Transverse colon (tissue), 4 donors: ENCODE results near the gene DYNC2H1. TPM values are rescaled to one million over a fixed set of nuclear protein-coding genes. Genes with fewer than 3 reads are reported as not detected.

Source experiments
- DNase-seq: peaks from one replicate; pipeline ENCODE4 v3.0.0-alpha.2; 2019
- H3K27ac ChIP-seq, 4 donors: fragments of 200-600 bp; sonication (generic); 2 replicates each; pipeline ENCODE4 v1.5.1; 2016 to 2018; ENCODE audit warnings: inconsistent platforms in 4 of 4
- H3K27me3 ChIP-seq: fragments of 200-600 bp; sonication (generic); 2 replicates; pipeline ENCODE4 v1.5.1; 2017; ENCODE audit warnings: inconsistent platforms
- H3K36me3 ChIP-seq, 4 donors: fragments of 200-600 bp; sonication (generic); 2 replicates each; pipeline ENCODE4 v1.5.1; 2017 to 2019; ENCODE audit warnings: inconsistent platforms in 4 of 4
- H3K4me1 ChIP-seq, 4 donors: fragments of 200-600 bp; sonication (generic); 2 replicates each; pipeline ENCODE4 v1.5.1; 2017 to 2020; ENCODE audit warnings: inconsistent platforms in 4 of 4
- H3K4me3 ChIP-seq, 4 donors: fragments of 200-600 bp; sonication (generic); 1 replicate in 1 of 4; 2 replicates in 3 of 4; pipeline versions ENCODE4 v1.5.1 to v1.6.1; 2017 to 2019; ENCODE audit warnings: inconsistent platforms in 4 of 4
- H3K9me3 ChIP-seq, 2 donors: fragments of 200-600 bp; sonication (generic); 2 replicates each; pipeline ENCODE4 v1.5.1; 2017 to 2019; ENCODE audit warnings: inconsistent platforms in 2 of 2
- EP300 ChIP-seq: sonication (generic); formaldehyde crosslinking; IDR thresholded peaks from one replicate; pipeline ENCODE4 v1.6.1; 2017; ENCODE audit warnings: antibody characterized with exemption, low read depth
- POLR2A ChIP-seq: fragments of 450-650 bp; IDR thresholded peaks from one replicate; pipeline ENCODE4 v1.6.1; 2016; ENCODE audit warnings: antibody characterized with exemption, mild to moderate bottlenecking, moderate library complexity
- POLR2AphosphoS5 ChIP-seq, 3 donors: sonication (generic); formaldehyde crosslinking; IDR thresholded peaks; one replicate each; pipeline ENCODE4 v1.6.1; 2016; ENCODE audit warnings: antibody characterized with exemption in 3 of 3
- WGBS, 2 donors: methylation state at CpG; one replicate each; pipeline ENCODE4 v1.1.5; 2018; ENCODE audit warnings: low coverage in 1 of 2; 5-methylcytosine and 5-hydroxymethylcytosine counted together
- in situ Hi-C, 4 donors: fragments of 200-750 bp; cut with MboI; loops; one replicate each; pipeline versions ENCODE4 v1.15.0 to v1.15.1; 2017; ENCODE audit warnings: low sequenced_read_pairs in 3 of 4, low pct_ligation_motif_present in 1 of 4, low pct_unique_long_range_greater_than_20kb in 1 of 4
- intact Hi-C: fragments of 100-400 bp; cut with DNase I; formaldehyde crosslinking; loops from one replicate; pipeline ENCODE4 v1.15.1; 2023; ENCODE audit warnings: low total_unique reads
- total RNA-seq, 4 donors: library from RNA; depleted of rRNA; stranded (reverse); fragments of >200 nt; gene quantifications; one replicate each; pipeline ENCODE4 v1.1.0, GENCODE V29; 2016
- TF ChIP-seq, protein P1 (sequence below), 5 experiments: fragments of 200-600 bp in 3 of 5; fragments of 450-650 bp in 2 of 5; sonication (generic) in 3 of 5; IDR thresholded peaks; 1 replicate in 2 of 5; 2 replicates in 3 of 5; pipeline ENCODE4 v1.5.1; 2016 to 2017; ENCODE audit warnings: antibody characterized with exemption in 5 of 5, inconsistent platforms in 3 of 5, mild to moderate bottlenecking in 2 of 5, moderate library complexity in 1 of 5

Gene DYNC2H1
- total RNA-seq, 4 donors from 2014 or later = 4.2 to 10.8 (median 4.7) TPM

DNA sequence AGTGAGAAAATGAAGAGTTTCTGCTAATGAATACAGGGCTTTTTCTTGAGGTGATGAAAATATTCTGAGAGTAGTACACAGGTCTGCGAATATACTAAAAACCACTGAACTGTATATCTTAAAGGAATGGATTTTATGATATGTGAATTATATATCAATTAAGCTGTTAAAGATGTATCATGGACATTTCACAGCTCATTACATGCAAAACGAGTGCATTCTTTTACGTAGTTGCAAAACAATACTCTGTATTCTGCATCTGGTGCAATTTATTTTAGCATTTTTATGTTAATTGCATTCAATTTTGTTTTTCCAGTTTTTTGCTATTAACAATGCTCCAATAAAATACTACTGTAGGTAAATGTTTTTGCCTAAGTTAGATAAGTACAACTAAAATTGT, 411.6 kb downstream of the DYNC2H1 start:
- Histone ChIP-seq H3K9me3 (no peaks in the 10 kb centered on the region), H3K36me3 (no peaks in the 10 kb centered on the region), H3K4me1 (no peaks in the 10 kb centered on the region), H3K4me3 (no peak overlapping the region), H3K27ac (no peak overlapping the region), H3K27me3 (no peaks in the 10 kb centered on the region)
- no peak for DNase-seq
- WGBS, 2 donors = 51 to 55% methylated on average over 3 of the region's 3 CpGs
- intact Hi-C loops = no loop called here
- in situ Hi-C loops = no loop called here
- no peak for TF ChIP-seq POLR2A
- TF ChIP-seq POLR2AphosphoS5 (IDR thresholded peaks at IDR 0.05) = no peak
- no peak for TF ChIP-seq EP300
- TF ChIP-seq, protein P1, sequence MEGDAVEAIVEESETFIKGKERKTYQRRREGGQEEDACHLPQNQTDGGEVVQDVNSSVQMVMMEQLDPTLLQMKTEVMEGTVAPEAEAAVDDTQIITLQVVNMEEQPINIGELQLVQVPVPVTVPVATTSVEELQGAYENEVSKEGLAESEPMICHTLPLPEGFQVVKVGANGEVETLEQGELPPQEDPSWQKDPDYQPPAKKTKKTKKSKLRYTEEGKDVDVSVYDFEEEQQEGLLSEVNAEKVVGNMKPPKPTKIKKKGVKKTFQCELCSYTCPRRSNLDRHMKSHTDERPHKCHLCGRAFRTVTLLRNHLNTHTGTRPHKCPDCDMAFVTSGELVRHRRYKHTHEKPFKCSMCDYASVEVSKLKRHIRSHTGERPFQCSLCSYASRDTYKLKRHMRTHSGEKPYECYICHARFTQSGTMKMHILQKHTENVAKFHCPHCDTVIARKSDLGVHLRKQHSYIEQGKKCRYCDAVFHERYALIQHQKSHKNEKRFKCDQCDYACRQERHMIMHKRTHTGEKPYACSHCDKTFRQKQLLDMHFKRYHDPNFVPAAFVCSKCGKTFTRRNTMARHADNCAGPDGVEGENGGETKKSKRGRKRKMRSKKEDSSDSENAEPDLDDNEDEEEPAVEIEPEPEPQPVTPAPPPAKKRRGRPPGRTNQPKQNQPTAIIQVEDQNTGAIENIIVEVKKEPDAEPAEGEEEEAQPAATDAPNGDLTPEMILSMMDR (IDR thresholded peaks at IDR 0.05) = no peak

DNA sequence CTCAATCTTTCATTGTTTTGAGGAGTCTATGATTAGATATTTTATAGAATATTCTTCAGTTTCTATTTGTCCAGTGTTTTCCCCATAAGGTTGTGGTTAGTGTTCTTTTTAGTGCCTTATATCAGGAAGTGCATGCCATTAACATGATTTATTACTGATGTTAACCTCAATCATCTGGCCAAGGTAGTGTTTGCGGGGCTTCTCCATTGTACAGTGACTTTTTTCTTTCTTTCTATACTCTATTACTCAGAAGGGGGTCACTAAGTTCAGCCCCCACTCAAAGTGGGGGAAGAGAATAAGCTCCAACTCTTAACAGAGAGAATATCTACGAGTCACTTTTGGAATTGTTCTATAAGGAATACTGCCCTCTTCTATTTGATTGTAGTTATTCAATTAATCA, 415.8 kb downstream of the DYNC2H1 start:
- no peak overlapping the region for H3K4me3 ChIP-seq
- no peaks in the 10 kb centered on the region for H3K4me1 ChIP-seq
- no peak overlapping the region for H3K27ac ChIP-seq
- H3K27me3 ChIP-seq = no peaks in the 10 kb centered on the region
- no peak for TF ChIP-seq EP300
- no peak for TF ChIP-seq POLR2A
- no peak for TF ChIP-seq POLR2AphosphoS5 (IDR thresholded peaks at IDR 0.05)
- TF ChIP-seq, protein P1 (IDR thresholded peaks at IDR 0.05) = no peak
- H3K9me3 ChIP-seq = no peaks in the 10 kb centered on the region
- in situ Hi-C loops = no loop called here
- no peak for DNase-seq
- 22 to 23% methylated on average over 2 of the region's 2 CpGs for WGBS, 2 donors
- intact Hi-C loops = no loop called here
- no peaks in the 10 kb centered on the region for H3K36me3 ChIP-seq

GRCh38 chr11:103528046-103528445, 418.8 kb downstream of the DYNC2H1 start:
- intact Hi-C loops = no loop called here
- in situ Hi-C loops = no loop called here
- H3K36me3 ChIP-seq = no peaks in the 10 kb centered on the region
- no peaks in the 10 kb centered on the region for H3K9me3 ChIP-seq
- H3K27me3 ChIP-seq = no peaks in the 10 kb centered on the region
- no peak overlapping the region for H3K4me3 ChIP-seq
- H3K27ac ChIP-seq = no peak overlapping the region
- DNase-seq = no peak
- no peak for TF ChIP-seq EP300
- TF ChIP-seq POLR2AphosphoS5 (IDR thresholded peaks at IDR 0.05) = no peak
- no peak for TF ChIP-seq POLR2A
- TF ChIP-seq, protein P1 (IDR thresholded peaks at IDR 0.05) = no peak
- 38 to 57% methylated on average over 2 to 3 of the region's 3 CpGs for WGBS, 2 donors
- no peaks in the 10 kb centered on the region for H3K4me1 ChIP-seq

- in situ Hi-C loops = no loop called here
- Histone ChIP-seq H3K9me3 (no peaks in the 10 kb centered on the region), H3K27me3 (no peaks in the 10 kb centered on the region), H3K4me1 (no peaks in the 10 kb centered on the region), H3K4me3 (no peak overlapping the region), H3K36me3 (no peaks in the 10 kb centered on the region), H3K27ac (no peak overlapping the region)
- no peak for DNase-seq
- WGBS, 2 donors = 33 to 50% methylated on average over 1 to 2 of the region's 2 CpGs
- TF ChIP-seq, protein P1 (IDR thresholded peaks at IDR 0.05) = no peak
- no peak for TF ChIP-seq EP300
- no peak for TF ChIP-seq POLR2A
- TF ChIP-seq POLR2AphosphoS5 (IDR thresholded peaks at IDR 0.05) = no peak
- intact Hi-C loops = no loop called here
Measured at GRCh38 chr11:103528596-103528995, 419.4 kb downstream of the DYNC2H1 start.
